ENCODE measurements around the gene NOP9.

The NOP9 gene

DNA sequence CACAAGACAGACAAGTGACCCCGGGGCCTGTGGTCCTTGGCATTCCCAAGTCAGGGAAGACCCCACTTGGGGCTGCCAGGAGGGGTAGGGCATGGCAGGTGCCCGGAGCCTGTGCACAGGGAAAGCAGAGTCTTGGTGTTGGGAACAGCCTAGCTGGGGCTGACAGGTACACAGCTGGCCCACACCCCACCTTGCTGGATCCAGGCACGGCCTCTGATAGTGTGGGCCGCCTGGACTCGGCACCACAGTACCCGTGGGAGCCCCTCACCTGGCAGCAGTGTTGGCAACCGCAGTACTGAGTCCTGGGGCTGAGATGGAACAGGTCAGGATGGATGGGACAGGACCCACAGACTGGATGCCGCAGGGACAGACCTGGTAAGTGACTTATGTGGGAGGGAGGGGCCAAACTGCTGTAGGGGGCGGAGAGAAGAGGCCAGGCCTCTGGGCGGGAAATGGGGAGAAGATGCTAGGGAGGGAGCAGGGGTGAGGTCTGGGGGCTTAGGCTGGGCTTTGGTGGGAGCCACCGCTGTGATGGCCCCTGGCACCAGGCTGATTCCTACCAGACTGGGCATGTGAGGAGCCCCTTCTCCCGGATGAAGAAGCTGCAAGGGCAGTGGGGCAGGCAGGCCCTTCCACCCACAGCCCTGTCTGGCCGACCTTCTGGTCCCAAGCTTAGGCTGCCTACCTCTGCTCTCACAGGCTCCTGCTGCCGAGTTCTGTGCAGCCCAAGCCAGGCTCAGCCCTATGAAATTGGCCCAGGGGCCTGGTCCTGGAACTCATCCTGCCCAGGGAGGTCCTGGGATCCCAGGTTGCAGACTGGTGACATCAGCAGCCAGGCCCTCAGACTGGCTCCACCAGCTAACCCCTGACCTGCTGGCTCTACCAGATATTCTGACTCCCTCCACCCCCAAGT lies 36.6 kb upstream of the NOP9 start, which contains the start of gene TGM1:
Gene TGM1 (minus strand): TSS at position 357 of the 913 bp plus-strand sequence. CDS start 825 bp downstream, outside the sequence.
- DNase-seq (ENCODE audit: low read depth), result no peak

GRCh38 chr14:24263848-24264247 lies 35.8 kb upstream of the NOP9 start:
- DNase-seq (ENCODE audit: low read depth), result no peak

GRCh38 chr14:24264298-24264697 lies 35.4 kb upstream of the NOP9 start:
- no peak for DNase-seq (ENCODE audit: low read depth)

GRCh38 chr14:24266344-24267244 lies 33.1 kb upstream of the NOP9 start:
- no peak for DNase-seq (ENCODE audit: low read depth)

DNA sequence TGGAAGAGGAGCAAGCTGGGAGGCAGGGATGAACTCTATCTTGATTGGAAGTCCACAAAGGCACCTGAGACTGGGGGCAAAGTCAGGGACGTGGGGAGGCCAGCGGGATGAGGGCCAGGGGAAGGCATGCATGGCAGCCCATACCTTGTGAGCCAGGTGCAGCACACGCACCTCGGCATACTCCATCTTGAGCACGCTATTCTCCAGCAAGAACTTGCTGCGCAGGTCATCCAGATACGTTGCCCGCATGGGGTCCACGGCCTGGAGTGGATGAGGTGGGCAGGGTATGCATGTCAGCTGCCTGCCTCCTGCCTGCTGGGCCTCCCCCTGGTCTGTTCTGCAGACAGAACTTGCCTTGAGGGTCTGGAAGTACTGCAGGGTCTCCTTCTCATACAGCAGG lies 32.1 kb upstream of the NOP9 start:
- DNase-seq (ENCODE audit: low read depth), result no peak

GRCh38 chr14:24268225-24268624 lies 31.4 kb upstream of the NOP9 start:
- no peak for DNase-seq (ENCODE audit: low read depth)

DNA sequence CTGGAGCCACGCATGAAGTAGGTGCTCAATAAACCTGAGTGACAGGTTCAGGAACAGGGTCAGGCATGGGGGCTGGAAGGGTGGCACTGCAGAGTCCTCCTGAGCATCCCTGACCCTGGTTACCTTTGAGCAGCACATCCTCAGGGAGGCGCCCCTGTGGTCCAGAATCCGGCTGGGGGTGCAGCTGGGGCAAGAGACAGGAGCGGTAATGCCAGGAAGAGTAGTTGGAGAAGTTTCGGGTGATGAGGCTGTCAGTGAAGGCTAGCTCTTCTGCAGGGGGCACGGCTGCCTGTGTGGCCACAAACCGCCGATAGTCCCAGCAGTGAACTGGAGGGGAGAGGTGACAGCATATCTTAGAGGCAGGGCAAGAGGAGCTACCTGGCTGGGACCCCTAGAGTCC lies 30.3 kb upstream of the NOP9 start:
- no peak for DNase-seq (ENCODE audit: low read depth)

DNA sequence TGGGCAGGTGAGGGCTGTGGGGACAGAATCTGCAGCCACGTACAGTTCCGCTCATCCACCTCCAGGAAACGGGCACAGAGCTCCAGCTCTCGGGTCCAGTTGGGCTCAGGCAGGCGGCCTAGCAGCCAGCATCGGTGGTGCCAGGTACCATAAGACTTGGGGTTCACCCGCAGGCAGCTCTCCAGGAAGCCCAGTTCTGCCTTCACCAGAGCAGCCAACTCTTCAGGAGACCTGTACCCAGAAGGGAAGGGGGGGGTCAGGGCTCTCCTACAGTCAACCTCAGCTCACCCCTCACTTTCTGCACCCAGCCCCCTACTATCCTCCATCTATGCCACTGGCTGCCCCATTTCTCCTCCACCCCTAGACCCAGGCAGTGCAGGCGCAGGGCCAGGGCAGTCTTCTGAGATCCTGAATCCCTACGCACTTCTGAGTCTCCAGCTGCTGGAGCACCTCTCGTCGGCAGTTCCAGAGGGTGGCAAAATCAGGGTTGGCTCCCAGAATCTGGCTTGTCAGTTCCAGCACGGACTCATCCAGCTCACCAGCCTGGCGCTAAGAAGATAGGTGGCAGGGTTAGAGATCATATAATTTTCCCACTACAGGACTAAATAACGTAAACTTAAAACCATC lies 29.6 kb upstream of the NOP9 start:
- DNase-seq (ENCODE audit: low read depth), result no peak

- peak; percentile 3 for DNase-seq (ENCODE audit: low read depth)
Observed at GRCh38 chr14:24270537-24271133, 29.0 kb upstream of the NOP9 start.

- DNase-seq (ENCODE audit: low read depth), result peak; percentile 19
Observed at GRCh38 chr14:24271134-24271833, 28.4 kb upstream of the NOP9 start, which contains the start of gene RABGGTA. TSS of gene RABGGTA (minus strand) at chr14:24271597. CDS start at chr14:24271115, 482 bp downstream.

GRCh38 chr14:24271834-24272263 lies 27.8 kb upstream of the NOP9 start:
- DNase-seq (ENCODE audit: low read depth), result peak; percentile 3

- no peak for DNase-seq (ENCODE audit: low read depth)
Observed at GRCh38 chr14:24272467-24272866, 27.2 kb upstream of the NOP9 start.

- DNase-seq (ENCODE audit: low read depth), result no peak
Observed at GRCh38 chr14:24273422-24273998, 26.1 kb upstream of the NOP9 start.

DNA sequence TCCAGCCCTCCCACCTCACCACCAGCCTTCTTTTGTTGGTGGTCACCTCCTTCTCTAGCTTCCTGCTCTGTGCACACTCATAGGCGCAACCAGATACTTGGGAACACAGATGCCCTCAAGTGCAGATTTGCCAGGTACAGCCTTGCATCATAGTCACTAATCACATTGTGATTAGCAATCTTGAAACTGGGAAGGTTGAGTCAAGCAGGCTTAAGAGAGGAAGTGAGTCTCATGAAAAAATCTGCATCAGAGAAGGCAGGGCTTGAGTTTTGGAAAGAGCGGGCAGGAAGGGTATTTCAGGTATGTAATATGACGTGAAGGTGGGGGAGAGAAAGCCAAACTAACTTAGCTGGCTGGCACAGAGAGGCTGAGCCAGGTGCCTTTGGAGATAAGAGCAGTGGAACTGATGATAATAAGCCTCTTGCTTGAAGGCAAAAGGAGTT lies 25.5 kb upstream of the NOP9 start:
- peak; percentile 4 for DNase-seq (ENCODE audit: low read depth)

DNA sequence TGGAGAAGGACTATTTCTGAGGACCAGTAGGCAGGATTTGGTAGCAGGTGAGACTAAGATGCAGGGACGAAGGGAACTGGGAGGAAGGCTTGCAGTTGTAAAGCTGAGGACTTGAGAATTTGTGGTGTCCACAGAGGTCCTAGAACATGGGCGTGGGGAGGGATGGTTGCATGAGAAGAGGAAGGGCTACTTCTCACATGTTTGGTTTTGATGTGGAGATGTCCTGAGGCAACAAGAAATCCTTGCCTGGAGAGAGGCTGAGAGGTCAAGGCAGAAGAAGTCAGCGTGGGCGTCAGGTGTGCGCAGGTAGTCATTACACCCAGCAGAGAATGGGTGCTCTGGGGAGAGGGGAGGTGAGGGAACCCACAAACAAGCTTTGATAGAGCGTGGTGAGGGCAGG lies 22.6 kb upstream of the NOP9 start:
- no peak for DNase-seq (ENCODE audit: low read depth)

GRCh38 chr14:24277606-24278321 lies 21.9 kb upstream of the NOP9 start:
- no peak for DNase-seq (ENCODE audit: low read depth)

- DNase-seq (ENCODE audit: low read depth), result no peak
Observed at GRCh38 chr14:24278424-24278823, 21.2 kb upstream of the NOP9 start.

GRCh38 chr14:24279301-24280186 lies 20.1 kb upstream of the NOP9 start:
- no peak for DNase-seq (ENCODE audit: low read depth)
